K562 (cell line): ENCODE results near the gene APC2. TPM values are rescaled to one million over a fixed set of nuclear protein-coding genes. Genes with fewer than 3 reads are reported as not detected.

ENCODE experiments used
- ATAC-seq: fragments of 200-7000 bp; cut with Tn5 transposase; 3 replicates; pipeline ENCODE4 v1.9.1; 2020; ENCODE audit warnings: moderate library complexity
- BruUV-seq: library from RNA; stranded (reverse); fragments of 400-500 nt; replicated peaks from 2 replicates; lab custom pipeline; 2021; lab: Mats Ljungman, UMichigan
- CTCF ChIA-PET: fragments of 300-600 bp; formaldehyde crosslinking; extraction: SDS; loops from one replicate; lab custom pipeline; 2021; ENCODE audit warnings: low intra/inter-chr PET ratio; lab: Yijun Ruan, JAX
- POLR2A ChIA-PET: fragments of 300-600, 350-650 bp; sonication (Branson Sonifier 250); formaldehyde crosslinking; extraction: SDS; loops from one replicate; lab custom pipeline; 2021; ENCODE audit warnings: antibody characterized with exemption, inconsistent platforms; lab: Yijun Ruan, JAX
- DNase-seq, 4 experiments: peaks; one replicate each; pipeline versions ENCODE4 v3.0.0 to v3.0.0-alpha.2; 2011 to 2018; ENCODE audit warnings: low spot score in 3 of 4, mixed read lengths in 3 of 4; ENCODE audit errors: extremely low read depth in 1 of 4
- FAIRE-seq: peaks from 2 replicates; lab custom pipeline; 2011; peaks lifted over from hg19 to GRCh38; lab: Jason Lieb, UNC
- H2AFZ ChIP-seq: 2 replicates; pipeline ENCODE4 v1.6.0; 2011; ENCODE audit warnings: low read depth, low read length, control low read depth, inconsistent platforms
- H3K27ac ChIP-seq: fragments of 200-600 bp; 3 replicates; pipeline ENCODE4 v1.8.0; 2011; ENCODE audit warnings: low read depth, mild to moderate bottlenecking, control low read depth, inconsistent platforms, low read length, moderate library complexity, mixed read lengths; ENCODE audit errors: extremely low read depth
- H3K27me3 ChIP-seq, 2 experiments: fragments of 300-600 bp in 1 of 2; 2 replicates in 1 of 2; 3 replicates in 1 of 2; pipeline versions ENCODE4 v1.6.0 to v1.8.0; 2011; ENCODE audit warnings: inconsistent platforms in 2 of 2, low read length in 2 of 2, mild to moderate bottlenecking in 1 of 2, mixed read lengths in 1 of 2, moderate library complexity in 1 of 2; ENCODE audit not compliant: control insufficient read depth in 2 of 2, insufficient read depth in 2 of 2
- H3K36me3 ChIP-seq: fragments of 300-600 bp; 3 replicates; pipeline ENCODE4 v1.8.0; 2011; ENCODE audit warnings: mild to moderate bottlenecking, low read length, inconsistent platforms; ENCODE audit not compliant: control insufficient read depth, insufficient read depth
- H3K4me1 ChIP-seq, 2 experiments: fragments of 200-600 bp in 1 of 2; replicated peaks in 1 of 2; 2 replicates in 1 of 2; 3 replicates in 1 of 2; pipeline versions ENCODE4 v1.5.1 to v1.8.0; 2011; ENCODE audit warnings: inconsistent platforms in 2 of 2, low read length in 2 of 2, mild to moderate bottlenecking in 1 of 2, mixed read lengths in 1 of 2, moderate library complexity in 1 of 2; ENCODE audit not compliant: control insufficient read depth in 2 of 2, insufficient read depth in 2 of 2
- H3K4me2 ChIP-seq: 2 replicates; pipeline ENCODE4 v1.6.1; 2011; ENCODE audit warnings: low read length, control low read depth, inconsistent platforms, mixed read lengths; ENCODE audit not compliant: insufficient read depth
- H3K4me3 ChIP-seq: fragments of 200-600 bp; sonication (generic), shearing (Covaris generic); 2 replicates; pipeline ENCODE4 v1.5.1; 2016; ENCODE audit warnings: control low read depth, inconsistent platforms
- H3K79me2 ChIP-seq: fragments of 200-600 bp; 3 replicates; pipeline ENCODE4 v1.8.0; 2011; ENCODE audit warnings: low read length, inconsistent platforms; ENCODE audit not compliant: control insufficient read depth, insufficient read depth
- H3K9ac ChIP-seq, 2 experiments: 2 replicates each; pipeline versions ENCODE4 v1.6.0 to v1.6.1; 2011; ENCODE audit warnings: low read depth in 2 of 2, low read length in 2 of 2, control low read depth in 1 of 2, inconsistent platforms in 1 of 2, mild to moderate bottlenecking in 1 of 2, mixed read lengths in 1 of 2; ENCODE audit not compliant: insufficient read depth in 1 of 2
- H3K9me1 ChIP-seq: one replicate; pipeline ENCODE4 v1.6.0; 2011; ENCODE audit warnings: inconsistent platforms, mild to moderate bottlenecking, low read length, moderate library complexity; ENCODE audit not compliant: control insufficient read depth, insufficient read depth
- H3K9me3 ChIP-seq: replicated peaks from 2 replicates; pipeline ENCODE4 v1.5.1; 2011; ENCODE audit warnings: low read depth, low read length, inconsistent platforms; ENCODE audit not compliant: control insufficient read depth, insufficient read depth
- H4K20me1 ChIP-seq: replicated peaks from 2 replicates; pipeline ENCODE4 v1.6.1; 2011; ENCODE audit warnings: low read length, inconsistent platforms, mixed read lengths; ENCODE audit not compliant: control insufficient read depth, insufficient read depth
- BRF1 ChIP-seq: IDR thresholded peaks from 3 replicates; pipeline ENCODE4 v1.6.1; 2011; ENCODE audit warnings: borderline replicate concordance, mild to moderate bottlenecking; ENCODE audit not compliant: insufficient read length; ENCODE audit errors: extremely low read depth
- CREBBP ChIP-seq: IDR thresholded peaks from one replicate; pipeline ENCODE4 v1.6.1; 2012; ENCODE audit warnings: low read depth, mild to moderate bottlenecking, control low read depth, inconsistent platforms, low read length
- E2F3 ChIP-seq: fragments of 250-450 bp; sonication (Bioruptor Pico); IDR thresholded peaks from 2 replicates; pipeline ENCODE4 v1.4.0; 2020; ENCODE audit warnings: mild to moderate bottlenecking
- LEF1 ChIP-seq: fragments of 450-650 bp; IDR thresholded peaks from 2 replicates; pipeline ENCODE4 v1.6.1; 2016; ENCODE audit warnings: mild to moderate bottlenecking
- PCBP1 ChIP-seq: fragments of 200-400 bp; formaldehyde crosslinking; IDR thresholded peaks from 2 replicates; pipeline ENCODE4 v1.6.1; 2018; ENCODE audit warnings: mild to moderate bottlenecking, low read depth, low read length; ENCODE audit not compliant: poor library complexity, severe bottlenecking
- POLR2G ChIP-seq: fragments of 200-400 bp; formaldehyde crosslinking; IDR thresholded peaks from 2 replicates; pipeline ENCODE4 v1.6.1; 2017; ENCODE audit warnings: low read depth, mild to moderate bottlenecking, antibody characterized with exemption, low read length, moderate library complexity
- PTRF ChIP-seq: fragments of 450-650 bp; IDR thresholded peaks from 2 replicates; pipeline ENCODE4 v1.6.1; 2016; ENCODE audit warnings: mild to moderate bottlenecking, missing genetic modification characterization, missing compliant biosample characterization
- SMARCC2 ChIP-seq: fragments of 450-650 bp; IDR thresholded peaks from 2 replicates; pipeline ENCODE4 v1.6.1; 2017; ENCODE audit warnings: antibody characterized with exemption, moderate library complexity, mild to moderate bottlenecking, low read depth
- SNIP1 ChIP-seq: fragments of 450-650 bp; IDR thresholded peaks from 2 replicates; pipeline ENCODE4 v1.7.1; 2017; ENCODE audit warnings: low read depth, mild to moderate bottlenecking
- ZNF184 ChIP-seq: sonication (generic); formaldehyde crosslinking; IDR thresholded peaks from 2 replicates; pipeline ENCODE4 v1.5.0; 2020; ENCODE audit warnings: missing genetic modification reagents
- WGBS: fragments of 100-300 bp; shearing (Covaris generic); methylation state at CpG from one replicate; pipeline ENCODE4 v1.1.6; 2016; ENCODE audit warnings: low coverage, mixed read lengths; ENCODE audit not compliant: insufficient coverage; ENCODE audit errors: missing lambda C conversion rate; 5-methylcytosine and 5-hydroxymethylcytosine counted together
- in situ Hi-C: fragments of 300-500 bp; cut with MboI; formaldehyde crosslinking; loops from 4 replicates; pipeline ENCODE4 v1.15.0; 2018; ENCODE audit warnings: inconsistent platforms, mixed read lengths
- intact Hi-C: fragments of 100-400 bp; cut with micrococcal nuclease; formaldehyde crosslinking; loops from 2 replicates; pipeline ENCODE4 v1.14.2; 2022
- polyA plus RNA-seq, 8 experiments: library from polyadenylated mRNA; depleted of rRNA in 4 of 8; stranded (reverse) in 5 of 8; unstranded in 3 of 8; fragments of >200 nt; fragmentation: Nextera tagmentation in 2 of 8; fragmentation: Illumina TruSeq in 1 of 8; extraction: Ambion mirVana in 2 of 8; extraction: Trizol in 1 of 8; gene quantifications; 2 replicates each; pipeline versions ENCODE4 v1.2.1 to v1.2.3, GENCODE V29; 2011 to 2014; ENCODE audit warnings: inconsistent platforms in 1 of 8, missing spikeins in 1 of 8
- total RNA-seq, 7 experiments: library from RNA; depleted of rRNA in 6 of 7; stranded (reverse); fragments of >200 nt in 6 of 7; fragmentation: Illumina TruSeq in 2 of 7; extraction: Trizol in 2 of 7; gene quantifications; 2 replicates each; pipeline versions ENCODE4 v1.2.1 to v1.2.3, GENCODE V29; 2011 to 2021; ENCODE audit warnings: low replicate concordance in 1 of 7
- TF ChIP-seq, protein P1 (sequence below): sonication (generic); formaldehyde crosslinking; IDR thresholded peaks from 2 replicates; pipeline ENCODE4 v1.8.0; 2022; ENCODE audit warnings: mild to moderate bottlenecking, missing genetic modification reagents
- TF ChIP-seq, protein P2 (sequence below): fragments of 250-450 bp; sonication (Bioruptor Pico); IDR thresholded peaks from 2 replicates; pipeline ENCODE4 v1.5.0; 2021; ENCODE audit warnings: mild to moderate bottlenecking, borderline replicate concordance
- TF ChIP-seq, protein P3 (sequence below): sonication (generic); formaldehyde crosslinking; IDR thresholded peaks from 2 replicates; pipeline ENCODE4 v1.8.0; 2022; ENCODE audit warnings: missing genetic modification reagents, mild to moderate bottlenecking, moderate library complexity, borderline replicate concordance

APC2 gene
- total and polyA plus RNA-seq, 9 of the 15 experiments (the other 6 are each of a cell fraction or from before 2014, with no cell fraction given): 0.01 to 0.40 (median 0.05) TPM; not detected in 3

DNA sequence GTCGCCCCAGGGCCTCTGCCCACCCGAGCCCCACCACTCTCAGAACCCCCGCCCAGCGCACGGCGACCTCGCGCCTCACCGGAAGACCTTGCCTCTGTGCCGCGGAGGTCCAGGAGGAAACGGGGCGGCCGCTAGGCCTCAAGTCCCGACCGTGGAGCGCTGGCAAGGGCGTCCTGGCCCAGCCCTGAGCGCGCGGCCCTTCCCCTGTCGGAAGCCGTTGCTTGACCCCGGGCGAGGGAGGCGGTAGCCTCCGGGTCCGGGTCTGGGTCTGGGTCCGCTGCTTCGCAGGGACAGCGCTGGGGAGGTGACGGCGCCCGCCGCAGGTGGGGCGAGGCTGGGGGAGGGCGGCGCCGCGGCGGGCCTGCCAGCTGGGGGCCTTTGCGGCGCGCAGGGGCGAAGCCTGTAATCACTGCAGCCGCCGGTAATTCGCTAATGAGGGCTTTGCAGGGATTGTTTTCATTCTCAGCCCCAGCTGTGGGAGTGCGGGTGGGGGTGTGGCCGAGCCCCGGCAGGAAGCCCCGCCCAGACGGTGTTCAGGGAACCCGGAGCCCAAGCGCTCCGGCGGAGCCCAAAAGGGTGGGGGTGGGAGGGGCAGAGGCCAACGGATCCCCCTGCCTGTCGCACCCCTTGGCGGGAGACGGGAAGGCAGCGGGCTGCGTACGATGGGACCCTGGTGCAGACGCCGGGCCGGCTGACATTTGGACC lies 20.5 kb downstream of the APC2 start:
- peak; percentile 11 for FAIRE-seq
- CTCF ChIA-PET: interaction anchor here (0.6 kb wide), 1 partner anchor 43 kb away, joined by 3 read pairs; no protein-coding TSS in a partner anchor
- intact Hi-C loops: no loop called here
- TF ChIP-seq POLR2G (peak; percentile 71), PCBP1 (peak; percentile 22), E2F3 (no peak), SMARCC2 (no peak), LEF1 (no peak), BRF1 (no peak), SNIP1 (no peak), PTRF (tag) (no peak), CREBBP (no peak), ZNF184 (CRISPR knock-in tag) (no peak)
- TF ChIP-seq, protein P1, sequence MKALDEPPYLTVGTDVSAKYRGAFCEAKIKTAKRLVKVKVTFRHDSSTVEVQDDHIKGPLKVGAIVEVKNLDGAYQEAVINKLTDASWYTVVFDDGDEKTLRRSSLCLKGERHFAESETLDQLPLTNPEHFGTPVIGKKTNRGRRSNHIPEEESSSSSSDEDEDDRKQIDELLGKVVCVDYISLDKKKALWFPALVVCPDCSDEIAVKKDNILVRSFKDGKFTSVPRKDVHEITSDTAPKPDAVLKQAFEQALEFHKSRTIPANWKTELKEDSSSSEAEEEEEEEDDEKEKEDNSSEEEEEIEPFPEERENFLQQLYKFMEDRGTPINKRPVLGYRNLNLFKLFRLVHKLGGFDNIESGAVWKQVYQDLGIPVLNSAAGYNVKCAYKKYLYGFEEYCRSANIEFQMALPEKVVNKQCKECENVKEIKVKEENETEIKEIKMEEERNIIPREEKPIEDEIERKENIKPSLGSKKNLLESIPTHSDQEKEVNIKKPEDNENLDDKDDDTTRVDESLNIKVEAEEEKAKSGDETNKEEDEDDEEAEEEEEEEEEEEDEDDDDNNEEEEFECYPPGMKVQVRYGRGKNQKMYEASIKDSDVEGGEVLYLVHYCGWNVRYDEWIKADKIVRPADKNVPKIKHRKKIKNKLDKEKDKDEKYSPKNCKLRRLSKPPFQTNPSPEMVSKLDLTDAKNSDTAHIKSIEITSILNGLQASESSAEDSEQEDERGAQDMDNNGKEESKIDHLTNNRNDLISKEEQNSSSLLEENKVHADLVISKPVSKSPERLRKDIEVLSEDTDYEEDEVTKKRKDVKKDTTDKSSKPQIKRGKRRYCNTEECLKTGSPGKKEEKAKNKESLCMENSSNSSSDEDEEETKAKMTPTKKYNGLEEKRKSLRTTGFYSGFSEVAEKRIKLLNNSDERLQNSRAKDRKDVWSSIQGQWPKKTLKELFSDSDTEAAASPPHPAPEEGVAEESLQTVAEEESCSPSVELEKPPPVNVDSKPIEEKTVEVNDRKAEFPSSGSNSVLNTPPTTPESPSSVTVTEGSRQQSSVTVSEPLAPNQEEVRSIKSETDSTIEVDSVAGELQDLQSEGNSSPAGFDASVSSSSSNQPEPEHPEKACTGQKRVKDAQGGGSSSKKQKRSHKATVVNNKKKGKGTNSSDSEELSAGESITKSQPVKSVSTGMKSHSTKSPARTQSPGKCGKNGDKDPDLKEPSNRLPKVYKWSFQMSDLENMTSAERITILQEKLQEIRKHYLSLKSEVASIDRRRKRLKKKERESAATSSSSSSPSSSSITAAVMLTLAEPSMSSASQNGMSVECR (CRISPR knock-in tag): no peak
- TF ChIP-seq, protein P2, sequence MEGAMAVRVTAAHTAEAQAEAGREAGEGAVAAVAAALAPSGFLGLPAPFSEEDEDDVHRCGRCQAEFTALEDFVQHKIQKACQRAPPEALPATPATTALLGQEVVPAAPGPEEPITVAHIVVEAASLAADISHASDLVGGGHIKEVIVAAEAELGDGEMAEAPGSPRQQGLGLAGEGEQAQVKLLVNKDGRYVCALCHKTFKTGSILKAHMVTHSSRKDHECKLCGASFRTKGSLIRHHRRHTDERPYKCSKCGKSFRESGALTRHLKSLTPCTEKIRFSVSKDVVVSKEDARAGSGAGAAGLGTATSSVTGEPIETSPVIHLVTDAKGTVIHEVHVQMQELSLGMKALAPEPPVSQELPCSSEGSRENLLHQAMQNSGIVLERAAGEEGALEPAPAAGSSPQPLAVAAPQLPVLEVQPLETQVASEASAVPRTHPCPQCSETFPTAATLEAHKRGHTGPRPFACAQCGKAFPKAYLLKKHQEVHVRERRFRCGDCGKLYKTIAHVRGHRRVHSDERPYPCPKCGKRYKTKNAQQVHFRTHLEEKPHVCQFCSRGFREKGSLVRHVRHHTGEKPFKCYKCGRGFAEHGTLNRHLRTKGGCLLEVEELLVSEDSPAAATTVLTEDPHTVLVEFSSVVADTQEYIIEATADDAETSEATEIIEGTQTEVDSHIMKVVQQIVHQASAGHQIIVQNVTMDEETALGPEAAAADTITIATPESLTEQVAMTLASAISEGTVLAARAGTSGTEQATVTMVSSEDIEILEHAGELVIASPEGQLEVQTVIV (CRISPR knock-in tag): no peak
- TF ChIP-seq, protein P3, sequence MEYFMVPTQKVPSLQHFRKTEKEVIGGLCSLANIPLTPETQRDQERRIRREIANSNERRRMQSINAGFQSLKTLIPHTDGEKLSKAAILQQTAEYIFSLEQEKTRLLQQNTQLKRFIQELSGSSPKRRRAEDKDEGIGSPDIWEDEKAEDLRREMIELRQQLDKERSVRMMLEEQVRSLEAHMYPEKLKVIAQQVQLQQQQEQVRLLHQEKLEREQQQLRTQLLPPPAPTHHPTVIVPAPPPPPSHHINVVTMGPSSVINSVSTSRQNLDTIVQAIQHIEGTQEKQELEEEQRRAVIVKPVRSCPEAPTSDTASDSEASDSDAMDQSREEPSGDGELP (CRISPR knock-in tag): peak; percentile 64; the same call in 1 of the 2 replicates

More for the DNA sequence above, 20.5 kb downstream of the APC2 start:
- Histone ChIP-seq H2AFZ (no peak overlapping the region), H4K20me1 (peaks cover 14% of the 10 kb centered on the region), H3K27ac (no peak overlapping the region), H3K4me1 (peaks cover 6 to 85% of the 10 kb centered on the region in 2 experiments; a peak in 4 of 5 replicates), H3K9me3 (no peaks in the 10 kb centered on the region), H3K9ac (peak overlapping the region in 1 of 2 experiments; percentile 32; a peak in 1 of 4 replicates), H3K36me3 (peaks cover 13% of the 10 kb centered on the region; the same call in 1 of the 3 replicates), H3K27me3 (no peaks in the 10 kb centered on the region), H3K79me2 (peaks cover 26% of the 10 kb centered on the region), H3K4me3 (no peak overlapping the region), H3K4me2 (0 out of 2 replicates have a peak overlapping the region, but pooled peaks have one; percentile 13), H3K9me1 (no peaks in the 10 kb centered on the region)
- no TSS peak for BruUV-seq
- in situ Hi-C loops: no loop called here
- peak; percentile 64 to 80 (median 76) for DNase-seq
- peak; percentile 76 for ATAC-seq
- POLR2A ChIA-PET: interaction anchor here (0.6 to 1.4 kb wide), 3 partner anchors 12 to 50 kb away, joined by 3 to 7 read pairs (median 6); no protein-coding TSS in a partner anchor
- 26% methylated on average over 27 of the region's 67 CpGs for WGBS
